K562 (cell line): ENCODE data around the gene NCOR2. TPM values are rescaled to one million over a fixed set of nuclear protein-coding genes. Genes with fewer than 3 reads are reported as not detected.

Experiments used
- ATAC-seq: fragments of 200-7000 bp; cut with Tn5 transposase; 3 replicates; pipeline ENCODE4 v1.9.1; 2020; ENCODE audit warnings: moderate library complexity
- BruUV-seq: library from RNA; stranded (reverse); fragments of 400-500 nt; replicated peaks from 2 replicates; lab custom pipeline; 2021; lab: Mats Ljungman, UMichigan
- CTCF ChIA-PET: fragments of 300-600 bp; formaldehyde crosslinking; extraction: SDS; loops from one replicate; lab custom pipeline; 2021; ENCODE audit warnings: low intra/inter-chr PET ratio; lab: Yijun Ruan, JAX
- POLR2A ChIA-PET: fragments of 300-600, 350-650 bp; sonication (Branson Sonifier 250); formaldehyde crosslinking; extraction: SDS; loops from one replicate; lab custom pipeline; 2021; ENCODE audit warnings: antibody characterized with exemption, inconsistent platforms; lab: Yijun Ruan, JAX
- DNase-seq, 4 experiments: peaks; one replicate each; pipeline versions ENCODE4 v3.0.0 to v3.0.0-alpha.2; 2011 to 2018; ENCODE audit warnings: low spot score in 3 of 4, mixed read lengths in 3 of 4; ENCODE audit errors: extremely low read depth in 1 of 4
- FAIRE-seq: peaks from 2 replicates; lab custom pipeline; 2011; peaks lifted over from hg19 to GRCh38; lab: Jason Lieb, UNC
- H2AFZ ChIP-seq: 2 replicates; pipeline ENCODE4 v1.6.0; 2011; ENCODE audit warnings: low read depth, low read length, control low read depth, inconsistent platforms
- H3K27ac ChIP-seq: fragments of 200-600 bp; 3 replicates; pipeline ENCODE4 v1.8.0; 2011; ENCODE audit warnings: low read depth, mild to moderate bottlenecking, control low read depth, inconsistent platforms, low read length, moderate library complexity, mixed read lengths; ENCODE audit errors: extremely low read depth
- H3K27me3 ChIP-seq, 2 experiments: fragments of 300-600 bp in 1 of 2; 2 replicates in 1 of 2; 3 replicates in 1 of 2; pipeline versions ENCODE4 v1.6.0 to v1.8.0; 2011; ENCODE audit warnings: inconsistent platforms in 2 of 2, low read length in 2 of 2, mild to moderate bottlenecking in 1 of 2, mixed read lengths in 1 of 2, moderate library complexity in 1 of 2; ENCODE audit not compliant: control insufficient read depth in 2 of 2, insufficient read depth in 2 of 2
- H3K36me3 ChIP-seq: fragments of 300-600 bp; 3 replicates; pipeline ENCODE4 v1.8.0; 2011; ENCODE audit warnings: mild to moderate bottlenecking, low read length, inconsistent platforms; ENCODE audit not compliant: control insufficient read depth, insufficient read depth
- H3K4me1 ChIP-seq, 2 experiments: fragments of 200-600 bp in 1 of 2; replicated peaks in 1 of 2; 2 replicates in 1 of 2; 3 replicates in 1 of 2; pipeline versions ENCODE4 v1.5.1 to v1.8.0; 2011; ENCODE audit warnings: inconsistent platforms in 2 of 2, low read length in 2 of 2, mild to moderate bottlenecking in 1 of 2, mixed read lengths in 1 of 2, moderate library complexity in 1 of 2; ENCODE audit not compliant: control insufficient read depth in 2 of 2, insufficient read depth in 2 of 2
- H3K4me2 ChIP-seq: 2 replicates; pipeline ENCODE4 v1.6.1; 2011; ENCODE audit warnings: low read length, control low read depth, inconsistent platforms, mixed read lengths; ENCODE audit not compliant: insufficient read depth
- H3K4me3 ChIP-seq: fragments of 200-600 bp; sonication (generic), shearing (Covaris generic); 2 replicates; pipeline ENCODE4 v1.5.1; 2016; ENCODE audit warnings: control low read depth, inconsistent platforms
- H3K79me2 ChIP-seq: fragments of 200-600 bp; 3 replicates; pipeline ENCODE4 v1.8.0; 2011; ENCODE audit warnings: low read length, inconsistent platforms; ENCODE audit not compliant: control insufficient read depth, insufficient read depth
- H3K9ac ChIP-seq, 2 experiments: 2 replicates each; pipeline versions ENCODE4 v1.6.0 to v1.6.1; 2011; ENCODE audit warnings: low read depth in 2 of 2, low read length in 2 of 2, control low read depth in 1 of 2, inconsistent platforms in 1 of 2, mild to moderate bottlenecking in 1 of 2, mixed read lengths in 1 of 2; ENCODE audit not compliant: insufficient read depth in 1 of 2
- H3K9me1 ChIP-seq: one replicate; pipeline ENCODE4 v1.6.0; 2011; ENCODE audit warnings: inconsistent platforms, mild to moderate bottlenecking, low read length, moderate library complexity; ENCODE audit not compliant: control insufficient read depth, insufficient read depth
- H3K9me3 ChIP-seq: replicated peaks from 2 replicates; pipeline ENCODE4 v1.5.1; 2011; ENCODE audit warnings: low read depth, low read length, inconsistent platforms; ENCODE audit not compliant: control insufficient read depth, insufficient read depth
- H4K20me1 ChIP-seq: replicated peaks from 2 replicates; pipeline ENCODE4 v1.6.1; 2011; ENCODE audit warnings: low read length, inconsistent platforms, mixed read lengths; ENCODE audit not compliant: control insufficient read depth, insufficient read depth
- ADNP ChIP-seq: fragments of 200-800 bp; sonication (Bioruptor generic); IDR thresholded peaks from 2 replicates; pipeline ENCODE4 v1.6.1; 2016; ENCODE audit warnings: missing genetic modification characterization, missing compliant biosample characterization
- BCOR ChIP-seq: fragments of 450-650 bp; IDR thresholded peaks from 2 replicates; pipeline ENCODE4 v1.6.1; 2016
- BRD9 ChIP-seq: fragments of 450-650 bp; IDR thresholded peaks from 2 replicates; pipeline ENCODE4 v1.6.1; 2018; ENCODE audit warnings: low read depth; ENCODE audit not compliant: partially characterized antibody
- CBX1 ChIP-seq: sonication (generic); IDR thresholded peaks from 2 replicates; pipeline ENCODE4 v1.6.1; 2016; ENCODE audit warnings: antibody characterized with exemption, low read depth, mild to moderate bottlenecking
- CBX3 ChIP-seq, 2 experiments: IDR thresholded peaks; 1 replicate in 1 of 2; 2 replicates in 1 of 2; pipeline ENCODE4 v1.6.1; 2012; ENCODE audit warnings: inconsistent platforms in 2 of 2, low read length in 2 of 2, borderline replicate concordance in 1 of 2, control low read depth in 1 of 2
- CHD4 ChIP-seq: fragments of 200-600 bp; sonication (generic); IDR thresholded peaks from 3 replicates; pipeline ENCODE4 v1.6.1; 2012; ENCODE audit warnings: low read depth, mild to moderate bottlenecking, mixed read lengths, low read length, inconsistent platforms; ENCODE audit not compliant: insufficient read depth, insufficient replicate concordance, poor library complexity, severe bottlenecking
- E2F5 ChIP-seq: sonication (generic); formaldehyde crosslinking; IDR thresholded peaks from 2 replicates; pipeline ENCODE4 v1.8.0; 2022; ENCODE audit warnings: mild to moderate bottlenecking, missing genetic modification reagents
- HDAC2 ChIP-seq: fragments of 450-650 bp; IDR thresholded peaks from 2 replicates; pipeline ENCODE4 v1.6.1; 2016; ENCODE audit warnings: mild to moderate bottlenecking
- HSF4 ChIP-seq: fragments of 250-450 bp; sonication (Bioruptor Pico); IDR thresholded peaks from 2 replicates; pipeline ENCODE4 v2.1.2; 2022; ENCODE audit warnings: mild to moderate bottlenecking, moderate library complexity, borderline replicate concordance
- KDM1A ChIP-seq, 2 experiments: fragments of 450-650 bp; IDR thresholded peaks; 2 replicates each; pipeline ENCODE4 v1.6.1; 2016; ENCODE audit warnings: mild to moderate bottlenecking in 2 of 2
- PHF20 ChIP-seq: fragments of 450-650 bp; IDR thresholded peaks from 2 replicates; pipeline ENCODE4 v1.6.1; 2018; ENCODE audit not compliant: partially characterized antibody
- PTBP1 ChIP-seq: fragments of 200-400 bp; formaldehyde crosslinking; IDR thresholded peaks from 2 replicates; pipeline ENCODE4 v1.6.1; 2017; ENCODE audit warnings: low read depth, low read length
- RBM17 ChIP-seq: fragments of 200-400 bp; formaldehyde crosslinking; IDR thresholded peaks from 2 replicates; pipeline ENCODE4 v1.6.1; 2017; ENCODE audit warnings: low read depth, mild to moderate bottlenecking, low read length, borderline replicate concordance
- RBM25 ChIP-seq: fragments of 200-400 bp; formaldehyde crosslinking; IDR thresholded peaks from 2 replicates; pipeline ENCODE4 v1.6.1; 2018; ENCODE audit warnings: low read length, low read depth, moderate library complexity; ENCODE audit not compliant: severe bottlenecking
- RCOR1 ChIP-seq, 2 experiments: IDR thresholded peaks; 2 replicates each; pipeline ENCODE4 v1.6.1; 2012; ENCODE audit warnings: low read depth in 2 of 2, low read length in 2 of 2, borderline replicate concordance in 1 of 2, improper control_type of control experiment in 1 of 2
- SMARCA5 ChIP-seq: fragments of 450-650 bp; IDR thresholded peaks from 2 replicates; pipeline ENCODE4 v1.6.1; 2016
- TCF7 ChIP-seq: sonication (generic); IDR thresholded peaks from 2 replicates; pipeline ENCODE4 v1.6.1; 2016; ENCODE audit warnings: antibody characterized with exemption, borderline replicate concordance
- ZFP36 ChIP-seq: fragments of 150-350 bp; IDR thresholded peaks from 2 replicates; pipeline ENCODE4 v1.6.1; 2018; ENCODE audit warnings: low read length, low read depth; ENCODE audit not compliant: partially characterized antibody
- ZKSCAN1 ChIP-seq: fragments of 150-350 bp; IDR thresholded peaks from 2 replicates; pipeline ENCODE4 v1.6.1; 2016; ENCODE audit warnings: low read depth, low read length
- WGBS: fragments of 100-300 bp; shearing (Covaris generic); methylation state at CpG from one replicate; pipeline ENCODE4 v1.1.6; 2016; ENCODE audit warnings: low coverage, mixed read lengths; ENCODE audit not compliant: insufficient coverage; ENCODE audit errors: missing lambda C conversion rate; 5-methylcytosine and 5-hydroxymethylcytosine counted together
- in situ Hi-C: fragments of 300-500 bp; cut with MboI; formaldehyde crosslinking; loops from 4 replicates; pipeline ENCODE4 v1.15.0; 2018; ENCODE audit warnings: inconsistent platforms, mixed read lengths
- intact Hi-C: fragments of 100-400 bp; cut with micrococcal nuclease; formaldehyde crosslinking; loops from 2 replicates; pipeline ENCODE4 v1.14.2; 2022
- polyA plus RNA-seq, 8 experiments: library from polyadenylated mRNA; depleted of rRNA in 4 of 8; stranded (reverse) in 5 of 8; unstranded in 3 of 8; fragments of >200 nt; fragmentation: Nextera tagmentation in 2 of 8; fragmentation: Illumina TruSeq in 1 of 8; extraction: Ambion mirVana in 2 of 8; extraction: Trizol in 1 of 8; gene quantifications; 2 replicates each; pipeline versions ENCODE4 v1.2.1 to v1.2.3, GENCODE V29; 2011 to 2014; ENCODE audit warnings: inconsistent platforms in 1 of 8, missing spikeins in 1 of 8
- total RNA-seq, 7 experiments: library from RNA; depleted of rRNA in 6 of 7; stranded (reverse); fragments of >200 nt in 6 of 7; fragmentation: Illumina TruSeq in 2 of 7; extraction: Trizol in 2 of 7; gene quantifications; 2 replicates each; pipeline versions ENCODE4 v1.2.1 to v1.2.3, GENCODE V29; 2011 to 2021; ENCODE audit warnings: low replicate concordance in 1 of 7

NCOR2 gene
- total and polyA plus RNA-seq, 9 of the 15 experiments (the other 6 are each of a cell fraction or from before 2014, with no cell fraction given) = 0.18 to 126 (median 8.4) TPM

GRCh38 chr12:124563809-124564208 is 3.6 kb downstream of the NCOR2 start:
- H3K4me2 ChIP-seq = no peak overlapping the region
- TF ChIP-seq TCF7 = 0 out of 2 replicates have a peak, but pooled peaks have one; percentile 24
- TF ChIP-seq RBM25 = peak; percentile 94
- TF ChIP-seq RBM17 = no peak
- peak in 1 of 2 experiments; percentile 58; a peak in 1 of 4 replicates for TF ChIP-seq RCOR1 (IDR thresholded peaks at IDR 0.05; ENCODE audit: borderline replicate concordance in 1 of 2, low read depth in 2 of 2, low read length in 2 of 2)
- TF ChIP-seq SMARCA5 = peak; percentile 89
- TF ChIP-seq BRD9 = peak; percentile 72
- TF ChIP-seq ADNP (tag) = peak; percentile 87
- peak; percentile 86; the same call in 1 of the 2 replicates for TF ChIP-seq HDAC2
- TF ChIP-seq ZFP36 = peak; percentile 96
- TF ChIP-seq PTBP1 = 0 out of 2 replicates have a peak, but pooled peaks have one; percentile 47
- peak; percentile 83 for TF ChIP-seq CBX1
- no peak for TF ChIP-seq PHF20
- peak; percentile 73 for TF ChIP-seq CHD4
- TF ChIP-seq E2F5 (CRISPR knock-in tag) = no peak
- peak in 1 of 2 experiments; percentile 42; a peak in 1 of 3 replicates for TF ChIP-seq CBX3 (IDR thresholded peaks at IDR 0.05; ENCODE audit: borderline replicate concordance in 1 of 2, low read length in 2 of 2)
- TF ChIP-seq KDM1A (IDR thresholded peaks at IDR 0.05) = peak; percentile 79 to 90
- 0 out of 2 replicates have a peak, but pooled peaks have one; percentile 35 for TF ChIP-seq ZKSCAN1
- no peak for TF ChIP-seq HSF4 (CRISPR knock-in tag)
- TF ChIP-seq BCOR = peak; percentile 98
- TF ChIP-seq, all 486 proteins: peak for 15
- 79% methylated on average over 10 of the region's 10 CpGs for WGBS
- no peak overlapping the region for H2AFZ ChIP-seq
- ATAC-seq = no peak
- peaks cover 85% of the 10 kb centered on the region for H3K79me2 ChIP-seq
- no peaks in the 10 kb centered on the region for H3K9me1 ChIP-seq
- peaks cover 49% of the 10 kb centered on the region for H4K20me1 ChIP-seq
- BruUV-seq = TSS peak; percentile 29
- in situ Hi-C loops (no loop called here), intact Hi-C loops (no loop called here)
- H3K4me1 ChIP-seq = peaks cover 13 to 52% of the 10 kb centered on the region in 2 experiments
- H3K27ac ChIP-seq = no peak overlapping the region
- CTCF ChIA-PET = no interaction called here
- no peaks in the 10 kb centered on the region for H3K9me3 ChIP-seq
- FAIRE-seq = no peak
- H3K27me3 ChIP-seq = no peaks in the 10 kb centered on the region
- POLR2A ChIA-PET = interaction anchor here (1.0 to 1.5 kb wide), 2 partner anchors 12 to 15 kb away, joined by 3 to 4 read pairs; no protein-coding TSS in a partner anchor
- H3K4me3 ChIP-seq = no peak overlapping the region
- no peak overlapping the region for H3K9ac ChIP-seq
- H3K36me3 ChIP-seq = peaks cover 13% of the 10 kb centered on the region; the same call in 1 of the 3 replicates
- no peak for DNase-seq
